DMS153 treated with DMSO at 0.1 percent for 48 hours (cell line): ENCODE results near the gene ASB12.

ENCODE experiments used
- DNase-seq: peaks from one replicate; lab custom pipeline; 2025; ENCODE audit not compliant: unreplicated experiment; lab: John Stamatoyannopoulos, UW

The ASB12 gene

DNA sequence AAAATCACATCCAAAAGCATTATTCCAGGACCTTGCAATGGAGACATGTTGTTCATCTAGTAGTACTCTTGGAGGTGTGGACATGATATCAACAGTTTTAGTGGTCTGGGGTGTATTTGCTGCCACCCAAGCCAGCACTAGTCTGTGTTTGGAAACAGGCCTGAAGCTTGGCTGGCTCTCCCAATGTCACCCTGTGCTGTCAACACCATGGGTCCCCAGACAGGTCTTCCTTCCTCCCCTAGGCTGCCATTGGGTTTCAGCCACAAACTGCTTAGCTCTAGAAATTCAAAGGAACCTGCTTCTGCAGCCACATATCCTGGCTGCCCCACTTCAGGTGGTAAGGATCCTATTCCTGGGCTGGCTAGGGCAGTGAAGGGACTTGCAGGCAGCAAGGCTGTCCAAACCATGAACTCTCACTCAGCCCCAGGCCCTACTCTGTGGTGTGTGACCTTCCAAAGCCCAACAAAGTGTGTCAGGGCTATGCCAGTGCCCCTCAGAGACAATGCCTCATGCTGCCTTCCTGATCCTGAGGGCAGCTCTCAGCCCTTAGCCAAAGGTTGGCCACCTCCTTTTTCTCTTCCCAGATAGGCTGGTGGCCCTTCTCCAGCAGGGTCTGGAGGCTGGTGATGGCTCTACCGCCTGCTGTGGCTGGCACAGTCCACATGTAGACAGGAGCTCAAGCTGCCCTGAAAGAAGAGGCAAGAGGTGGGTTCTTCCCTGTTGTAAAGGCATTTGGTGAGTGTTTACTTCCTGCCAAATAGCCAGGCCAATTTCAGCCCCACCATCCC is 43.2 kb downstream of the ASB12 start:
- DNase-seq: no peak

DNA sequence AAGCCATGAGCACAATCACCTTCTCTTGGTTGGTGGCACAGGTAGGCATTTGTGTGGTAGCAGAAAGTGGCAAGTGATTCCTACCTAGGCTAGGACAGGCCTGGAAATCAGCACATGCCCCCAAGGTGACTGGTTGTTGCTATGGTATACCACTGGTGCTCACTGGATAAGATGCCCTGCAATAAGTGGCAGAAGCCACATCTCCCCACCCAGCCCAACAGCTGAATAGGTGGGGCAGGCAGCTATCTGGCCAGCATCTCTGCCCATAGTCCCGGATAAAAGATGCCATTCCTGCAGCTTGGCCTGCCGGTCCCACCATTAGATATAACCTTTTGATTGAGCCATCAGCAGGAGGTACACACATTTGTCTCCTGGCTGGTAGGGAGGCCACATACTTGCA is 46.0 kb downstream of the ASB12 start:
- no peak for DNase-seq

DNA sequence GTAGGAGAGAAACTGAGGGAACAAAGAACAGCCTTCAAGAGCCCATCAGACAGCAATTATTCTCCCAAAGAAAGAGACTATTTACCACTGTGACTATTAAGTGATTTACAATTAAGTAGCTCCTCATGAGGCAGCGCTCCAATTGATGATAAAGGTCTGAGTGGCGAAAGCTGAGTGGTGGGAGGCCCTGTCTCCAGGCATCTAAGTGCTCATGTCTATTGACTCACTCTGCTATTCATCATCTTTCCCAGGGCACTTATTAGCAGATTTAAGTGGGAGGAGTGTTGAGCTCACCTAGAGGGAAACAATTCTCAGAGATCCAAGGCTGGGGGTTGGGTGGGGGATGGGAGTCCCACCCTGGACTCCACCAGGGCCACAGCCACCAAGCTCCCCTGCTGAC is 48.2 kb downstream of the ASB12 start:
- no peak for DNase-seq

DNA sequence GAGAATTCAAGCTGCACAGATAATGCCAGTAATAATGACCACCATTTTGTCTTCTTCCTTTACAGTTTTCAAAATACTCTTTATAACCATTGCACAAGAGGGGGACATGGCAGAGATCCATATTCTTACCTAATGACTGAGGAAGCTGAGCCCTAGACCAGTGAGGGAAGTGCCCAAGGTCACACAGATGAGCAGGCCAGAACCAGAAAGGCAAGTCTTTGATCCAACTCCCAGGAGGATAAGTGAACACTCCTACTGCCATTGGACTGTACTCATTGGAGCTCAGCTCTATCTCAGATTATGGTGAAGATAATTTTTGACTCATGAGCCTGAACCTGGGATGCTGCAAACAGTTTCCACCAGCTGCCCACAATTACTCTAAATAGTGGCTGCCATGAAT is 53.5 kb downstream of the ASB12 start:
- no peak for DNase-seq
